Adrenal gland (tissue), 12 donors: ENCODE data around the gene RGS6. TPM values are rescaled to one million over a fixed set of nuclear protein-coding genes. Genes with fewer than 3 reads are reported as not detected.

Experiments used
- DNase-seq, 7 donors: peaks; one replicate each; pipeline ENCODE4 v3.0.0-alpha.2; 2019 to 2020
- H3K27ac ChIP-seq, 5 donors: fragments of 200-600 bp; sonication (generic) in 4 of 5; 1 replicate in 3 of 5; 2 replicates in 2 of 5; pipeline versions ENCODE4 v1.5.1 to v1.8.0; 2016 to 2020; ENCODE audit warnings: mild to moderate bottlenecking in 1 of 5
- H3K27me3 ChIP-seq: fragments of 200-600 bp; 2 replicates; pipeline ENCODE4 v1.8.0; 2021
- H3K36me3 ChIP-seq, 2 donors: fragments of 200-600 bp; replicated peaks in 1 of 2; 1 replicate in 1 of 2; 2 replicates in 1 of 2; pipeline versions ENCODE4 v1.5.1 to v1.8.0; 2018 to 2022
- H3K4me1 ChIP-seq, 2 donors: fragments of 200-600 bp; replicated peaks in 1 of 2; 1 replicate in 1 of 2; 2 replicates in 1 of 2; pipeline versions ENCODE4 v1.5.1 to v1.8.0; 2018 to 2021
- H3K4me3 ChIP-seq, 4 donors: fragments of 200-600 bp; sonication (generic) in 3 of 4; one replicate each; pipeline ENCODE4 v1.5.1; 2016 to 2018
- H3K9me3 ChIP-seq, 3 donors: fragments of 200-600 bp; sonication (generic) in 1 of 3; replicated peaks in 1 of 3; 1 replicate in 2 of 3; 2 replicates in 1 of 3; pipeline versions ENCODE4 v1.5.1 to v1.8.0; 2016 to 2021
- CTCF ChIP-seq, 6 experiments: fragments of 450-650 bp in 4 of 6; fragments of 200-600 bp in 2 of 6; sonication (generic) in 1 of 6; IDR thresholded peaks; 1 replicate in 5 of 6; 2 replicates in 1 of 6; pipeline versions ENCODE4 v1.5.1 to v1.8.0; 2016 to 2021; ENCODE audit warnings: antibody characterized with exemption in 6 of 6, mild to moderate bottlenecking in 2 of 6, moderate library complexity in 1 of 6
- POLR2A ChIP-seq, 2 donors: fragments of 450-650 bp; IDR thresholded peaks; one replicate each; pipeline ENCODE4 v1.6.1; 2017; ENCODE audit warnings: antibody characterized with exemption in 2 of 2, mild to moderate bottlenecking in 2 of 2, moderate library complexity in 1 of 2
- WGBS, 4 donors: extraction: QIAGEN DNeasy Blood & Tissue Kit in 2 of 4; methylation state at CpG; one replicate each; pipeline versions ENCODE4 v1.1.5 to v1.1.7; 2013 to 2017; 5-methylcytosine and 5-hydroxymethylcytosine counted together
- intact Hi-C, 2 donors: fragments of 100-400 bp; cut with DNase I; formaldehyde crosslinking; loops; one replicate each; pipeline versions ENCODE4 v1.14.1 to v1.15.0; 2022 to 2023
- polyA plus RNA-seq, 3 donors: library from polyadenylated mRNA; stranded (reverse); fragments of 200-250 nt in 2 of 3; fragments of 350-450 nt in 1 of 3; fragmentation: Illumina TruSeq in 1 of 3; extraction: RNeasy Lipid Tissue Mini Kit (QIAGEN cat#74804) in 1 of 3; gene quantifications; one replicate each; pipeline ENCODE4 v1.2.3, GENCODE V29; 2013 to 2014
- total RNA-seq, 9 donors: library from RNA; depleted of rRNA in 4 of 9; stranded (reverse); fragments of >200 nt in 4 of 9; fragments of 120-200 nt in 1 of 9; fragmentation: NEBNext Ultra II Directional in 1 of 9; extraction: Animal tissue kit (Norgen Biotek cat#: 25700) in 1 of 9; gene quantifications; one replicate each; pipeline versions ENCODE4 v1.1.0 to v1.2.4, GENCODE V29; 2013 to 2023
- donor health status: healthy with polysubstance abuse.
- donor health status: Bipolar disorder and iron deficiency.
- donor health status: DM: yes; HTN: yes; CAD: no.
- donor health status: DM: no; HTN: no; CAD: no.
- donor health status: DM: no; HTN: no; CAD: no.
- donor health status: DM: yes; HTN: yes; CAD: no.

Gene RGS6
- total and polyA plus RNA-seq, 12 donors: 0.06 to 4.3 (median 0.41) TPM; not detected in 1

GRCh38 chr14:72169521-72169920, 237.3 kb downstream of the RGS6 start:
- Histone ChIP-seq H3K9me3 (no peaks in the 10 kb centered on the region), H3K4me3 (no peak overlapping the region), H3K36me3 (no peaks in the 10 kb centered on the region), H3K27ac (no peak overlapping the region), H3K4me1 (no peaks in the 10 kb centered on the region), H3K27me3 (no peaks in the 10 kb centered on the region)
- 43 to 77% (median 67%) methylated on average over 3 of the region's 3 CpGs for WGBS, 4 donors
- DNase-seq: no peak
- intact Hi-C loops: no loop called here
- TF ChIP-seq CTCF (IDR thresholded peaks at IDR 0.05): no peak
- TF ChIP-seq POLR2A (IDR thresholded peaks at IDR 0.05): no peak

- Histone ChIP-seq H3K9me3 (no peaks in the 10 kb centered on the region), H3K4me1 (no peaks in the 10 kb centered on the region), H3K4me3 (no peak overlapping the region), H3K36me3 (no peaks in the 10 kb centered on the region), H3K27ac (no peak overlapping the region), H3K27me3 (no peaks in the 10 kb centered on the region)
- intact Hi-C loops: no loop called here
- TF ChIP-seq CTCF (IDR thresholded peaks at IDR 0.05) (no peak), POLR2A (IDR thresholded peaks at IDR 0.05) (no peak)
- DNase-seq: no peak
- 81 to 92% (median 85%) methylated on average over 5 of the region's 5 CpGs for WGBS, 4 donors
Observed at GRCh38 chr14:72172049-72172448, 239.8 kb downstream of the RGS6 start.

GRCh38 chr14:72172597-72172996, 240.4 kb downstream of the RGS6 start:
- intact Hi-C loops: no loop called here
- Histone ChIP-seq H3K4me1 (no peaks in the 10 kb centered on the region), H3K4me3 (no peak overlapping the region), H3K9me3 (no peaks in the 10 kb centered on the region), H3K36me3 (no peaks in the 10 kb centered on the region), H3K27me3 (no peaks in the 10 kb centered on the region), H3K27ac (no peak overlapping the region)
- 69 to 93% (median 83%) methylated on average over 3 of the region's 3 CpGs for WGBS, 4 donors
- no peak for DNase-seq
- TF ChIP-seq POLR2A (IDR thresholded peaks at IDR 0.05): no peak
- TF ChIP-seq CTCF (IDR thresholded peaks at IDR 0.05): no peak

- Histone ChIP-seq H3K27me3 (no peaks in the 10 kb centered on the region), H3K9me3 (no peaks in the 10 kb centered on the region), H3K4me1 (no peaks in the 10 kb centered on the region), H3K4me3 (no peak overlapping the region), H3K27ac (no peak overlapping the region), H3K36me3 (no peaks in the 10 kb centered on the region)
- intact Hi-C loops: no loop called here
- 46 to 66% (median 60%) methylated on average over 11 of the region's 11 CpGs for WGBS, 4 donors
- no peak for DNase-seq
- TF ChIP-seq CTCF (IDR thresholded peaks at IDR 0.05): no peak
- no peak for TF ChIP-seq POLR2A (IDR thresholded peaks at IDR 0.05)
Observed at GRCh38 chr14:72173038-72173720, 240.9 kb downstream of the RGS6 start.
